Fibroblast of villous mesenchyme (primary cell): ENCODE measurements around the gene IFIT1B. TPM values are rescaled to one million over a fixed set of nuclear protein-coding genes. Genes with fewer than 3 reads are reported as not detected.

Source experiments
- DNase-seq: peaks from one replicate; pipeline ENCODE4 v3.0.0-alpha.2; 2010; ENCODE audit warnings: low read depth
- H3K4me3 ChIP-seq: 2 replicates; pipeline ENCODE4 v1.5.1; 2011; ENCODE audit warnings: low read depth, mild to moderate bottlenecking, low read length
- total RNA-seq: library from RNA; depleted of rRNA; stranded (reverse); fragments of >200 nt; gene quantifications from 2 replicates; pipeline ENCODE4 v1.2.3, GENCODE V29; 2012
- TF ChIP-seq, protein P1 (sequence below): IDR thresholded peaks from 2 replicates; pipeline ENCODE4 v1.5.1; 2012; ENCODE audit warnings: low read depth, mild to moderate bottlenecking, low read length; ENCODE audit not compliant: insufficient read depth

The IFIT1B gene
- total RNA-seq, 1 donor = under 0.01 TPM

DNA sequence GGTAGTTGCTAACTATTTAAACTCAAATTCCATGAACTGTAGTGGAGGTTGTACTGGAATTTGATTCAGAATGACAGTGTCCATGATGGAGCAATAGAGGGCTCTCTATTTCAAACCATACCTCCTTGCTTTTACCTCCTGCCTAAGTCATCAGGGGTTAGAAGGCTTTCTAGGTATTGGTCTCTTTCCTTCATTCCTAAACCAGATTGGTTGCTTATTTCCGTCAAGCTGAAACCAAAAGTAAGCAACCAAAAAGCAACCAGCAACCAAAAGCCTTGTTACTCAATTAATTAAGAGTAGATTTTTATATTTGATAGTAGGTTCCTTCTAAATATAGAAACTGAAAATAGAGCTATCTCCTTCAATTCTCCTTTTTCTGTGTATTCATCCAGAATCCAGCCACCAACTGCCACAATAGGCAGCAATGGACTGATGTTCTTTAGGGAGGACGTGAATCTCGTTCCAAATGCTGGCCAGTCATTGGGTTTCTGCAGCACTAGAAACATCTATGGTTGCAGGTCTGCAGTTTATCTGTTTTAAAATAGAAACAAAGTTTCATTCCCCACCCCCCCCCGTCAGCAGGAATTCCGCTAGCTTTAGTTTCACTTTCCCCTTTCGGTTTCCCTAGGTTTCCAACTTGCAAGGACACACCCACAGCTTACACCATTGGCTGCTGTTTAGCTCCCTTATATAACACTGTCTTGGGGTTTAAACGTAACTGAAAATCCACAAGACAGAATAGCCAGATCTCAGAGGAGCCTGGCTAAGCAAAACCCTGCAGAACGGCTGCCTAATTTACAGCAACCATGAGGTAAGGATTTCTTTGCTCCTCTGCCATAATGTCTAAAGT lies 14.3 kb downstream of the IFIT1B start, which contains the start of gene IFIT1:
Gene IFIT1 (plus strand): TSS at position 717 of the 850 bp plus-strand sequence. CDS start 90 bp downstream, at position 807.
- TF ChIP-seq, protein P1, sequence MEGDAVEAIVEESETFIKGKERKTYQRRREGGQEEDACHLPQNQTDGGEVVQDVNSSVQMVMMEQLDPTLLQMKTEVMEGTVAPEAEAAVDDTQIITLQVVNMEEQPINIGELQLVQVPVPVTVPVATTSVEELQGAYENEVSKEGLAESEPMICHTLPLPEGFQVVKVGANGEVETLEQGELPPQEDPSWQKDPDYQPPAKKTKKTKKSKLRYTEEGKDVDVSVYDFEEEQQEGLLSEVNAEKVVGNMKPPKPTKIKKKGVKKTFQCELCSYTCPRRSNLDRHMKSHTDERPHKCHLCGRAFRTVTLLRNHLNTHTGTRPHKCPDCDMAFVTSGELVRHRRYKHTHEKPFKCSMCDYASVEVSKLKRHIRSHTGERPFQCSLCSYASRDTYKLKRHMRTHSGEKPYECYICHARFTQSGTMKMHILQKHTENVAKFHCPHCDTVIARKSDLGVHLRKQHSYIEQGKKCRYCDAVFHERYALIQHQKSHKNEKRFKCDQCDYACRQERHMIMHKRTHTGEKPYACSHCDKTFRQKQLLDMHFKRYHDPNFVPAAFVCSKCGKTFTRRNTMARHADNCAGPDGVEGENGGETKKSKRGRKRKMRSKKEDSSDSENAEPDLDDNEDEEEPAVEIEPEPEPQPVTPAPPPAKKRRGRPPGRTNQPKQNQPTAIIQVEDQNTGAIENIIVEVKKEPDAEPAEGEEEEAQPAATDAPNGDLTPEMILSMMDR = no peak
- peak; percentile 97 for DNase-seq
- peak within 1 kb of the TSS; percentile 68 for H3K4me3 ChIP-seq

DNA sequence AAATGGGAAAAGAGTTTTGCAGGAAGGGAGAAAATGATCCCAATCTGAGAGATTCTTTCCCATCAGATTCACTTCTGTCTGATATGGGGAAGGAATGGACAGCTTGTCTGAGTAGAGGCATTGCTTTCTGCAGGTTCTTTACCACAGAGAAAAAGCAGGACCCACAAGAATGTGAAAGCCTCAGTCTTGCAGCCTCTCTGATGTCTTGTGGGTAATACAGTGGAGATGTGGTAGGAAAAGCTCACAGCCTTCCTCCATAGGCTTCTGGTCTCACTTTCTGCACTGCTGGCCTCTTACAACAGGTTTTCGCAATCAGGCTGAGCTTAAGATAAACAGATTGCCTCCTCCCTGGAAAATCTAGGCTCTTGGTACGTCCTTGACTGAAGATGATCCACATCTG lies 15.1 kb downstream of the IFIT1B start:
- TF ChIP-seq, protein P1 = no peak
- DNase-seq = peak; percentile 100
- H3K4me3 ChIP-seq = peak overlapping the region; percentile 68

DNA sequence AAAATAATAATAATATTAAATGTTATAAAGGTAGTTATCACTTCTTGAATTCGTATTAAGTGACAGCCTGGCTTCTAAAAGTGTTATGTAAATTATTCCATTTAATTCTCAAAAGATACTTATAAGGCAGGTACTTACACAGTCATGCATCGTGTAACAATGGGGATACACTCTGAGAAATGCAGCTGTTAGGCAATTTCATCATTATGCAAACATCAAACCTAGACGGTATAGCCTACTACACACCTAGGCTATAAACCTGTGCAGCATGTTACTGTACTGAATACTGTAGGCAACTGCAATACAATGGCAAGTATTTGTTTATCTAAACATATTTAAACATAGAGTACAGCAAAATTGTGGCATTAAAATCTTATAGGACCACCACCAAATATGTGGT lies 16.0 kb downstream of the IFIT1B start:
- peak overlapping the region; percentile 68 for H3K4me3 ChIP-seq
- TF ChIP-seq, protein P1 = no peak

DNA sequence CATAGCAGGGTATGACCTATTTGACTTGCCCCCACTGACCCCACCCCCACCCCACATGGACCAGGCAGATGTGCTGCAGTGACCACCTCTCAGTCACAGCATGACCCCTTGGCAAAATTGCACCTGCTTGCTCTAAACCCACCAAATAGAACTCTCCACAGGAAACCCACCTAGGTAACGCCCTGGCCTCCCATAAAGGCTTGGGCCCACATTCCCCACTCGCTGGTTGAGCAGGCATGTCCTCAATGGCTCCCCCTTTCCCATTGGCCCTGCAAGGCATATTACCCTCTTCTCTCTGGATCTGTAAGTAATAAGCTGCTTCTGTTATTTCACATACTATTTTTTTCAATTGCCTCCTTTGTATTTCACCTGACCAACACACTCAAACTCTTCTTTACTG lies 17.3 kb downstream of the IFIT1B start:
- H3K4me3 ChIP-seq = no peak overlapping the region
- DNase-seq = no peak
- TF ChIP-seq, protein P1 = no peak

More for the DNA sequence above, 16.0 kb downstream of the IFIT1B start:
- no peak for DNase-seq

DNA sequence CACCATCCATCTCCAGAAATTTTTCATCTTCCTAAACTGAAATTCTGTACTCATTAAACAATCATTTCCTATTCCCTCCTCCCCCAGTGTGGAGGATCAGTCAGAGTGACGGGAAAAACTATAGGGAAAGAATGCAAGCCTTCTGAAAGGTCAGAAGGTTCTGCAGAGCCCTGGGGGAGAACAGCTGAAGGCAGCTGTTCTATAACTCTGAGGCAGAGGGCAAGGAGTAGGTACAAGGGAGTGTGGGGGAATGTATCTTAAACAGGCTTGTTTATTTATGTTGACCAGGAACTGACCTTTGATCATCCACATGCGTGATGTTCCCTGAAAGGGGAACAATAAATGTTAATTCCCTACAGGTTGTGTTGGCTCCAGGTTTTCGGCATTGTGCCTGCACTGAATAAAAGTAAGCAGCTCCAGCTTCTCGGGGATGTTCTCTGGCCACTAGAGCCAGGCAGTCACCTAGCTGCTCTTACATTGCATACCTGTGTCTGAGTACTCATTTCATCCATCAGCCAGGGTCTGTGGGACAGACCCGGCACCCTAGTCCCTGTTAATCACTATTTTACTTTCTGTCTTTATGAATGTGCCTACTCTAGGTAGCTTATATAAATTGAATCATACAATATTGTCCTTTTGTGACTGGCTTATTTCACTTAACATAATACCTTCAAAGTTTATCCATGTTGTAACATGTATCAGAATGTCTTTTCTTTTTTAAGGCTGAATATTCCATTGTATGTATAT lies 20.3 kb downstream of the IFIT1B start:
- H3K4me3 ChIP-seq = no peak overlapping the region
- peak; percentile 86 for DNase-seq
- TF ChIP-seq, protein P1 = no peak

DNA sequence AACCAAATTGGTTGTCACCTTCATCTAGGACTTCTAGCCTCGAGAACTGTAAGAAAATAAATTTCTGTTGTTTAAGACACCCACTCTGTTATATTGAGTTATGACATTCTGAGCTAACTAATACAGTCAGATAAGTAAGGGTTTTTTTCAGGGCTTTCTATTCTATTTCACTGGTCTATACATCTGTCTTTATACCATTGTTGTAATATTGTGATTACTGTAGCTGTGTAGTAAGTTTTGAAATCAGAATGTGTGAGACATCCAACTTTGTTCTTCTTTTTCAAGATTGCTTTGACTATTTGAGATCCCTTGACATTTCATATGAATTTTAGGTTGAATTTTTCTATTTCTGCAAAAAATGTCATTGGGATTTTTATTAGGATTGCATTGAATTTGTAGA lies 22.1 kb downstream of the IFIT1B start:
- H3K4me3 ChIP-seq = no peak overlapping the region
- no peak for DNase-seq
- TF ChIP-seq, protein P1 = no peak
